ENCODE results near the gene NLK. TPM values are rescaled to one million over a fixed set of nuclear protein-coding genes. Genes with fewer than 3 reads are reported as not detected.

NLK gene
- total and polyA plus RNA-seq, 2 of the 13 experiments (the other 11 are each of a cell fraction or from before 2014, with no cell fraction given), result 13.4 to 14.6 TPM

DNA sequence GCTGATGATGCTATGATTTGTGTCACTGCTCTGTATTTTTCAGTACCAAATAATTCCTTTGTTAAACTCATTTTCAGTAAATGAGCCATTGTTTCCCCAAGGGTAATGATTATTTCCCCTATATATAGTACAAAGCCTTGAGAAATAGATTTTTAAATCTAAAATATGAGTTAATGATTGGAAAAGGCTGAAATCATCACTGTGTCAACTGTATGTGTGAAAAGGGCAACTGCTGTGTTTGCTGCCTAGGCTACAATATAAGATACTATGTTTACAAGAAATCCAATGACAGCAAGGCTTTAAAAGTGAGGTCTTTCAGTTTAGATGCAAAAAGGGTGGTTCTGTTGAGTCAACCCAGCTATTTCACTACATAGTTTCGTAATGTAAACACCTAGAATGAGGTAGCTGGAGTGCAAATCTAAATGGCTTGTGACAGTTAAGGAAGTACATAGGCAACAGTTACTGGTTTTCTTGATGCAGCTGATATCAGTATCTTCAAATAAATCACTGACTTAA is 15.3 kb downstream of the NLK start (continued):
- TF ChIP-seq, protein P1, sequence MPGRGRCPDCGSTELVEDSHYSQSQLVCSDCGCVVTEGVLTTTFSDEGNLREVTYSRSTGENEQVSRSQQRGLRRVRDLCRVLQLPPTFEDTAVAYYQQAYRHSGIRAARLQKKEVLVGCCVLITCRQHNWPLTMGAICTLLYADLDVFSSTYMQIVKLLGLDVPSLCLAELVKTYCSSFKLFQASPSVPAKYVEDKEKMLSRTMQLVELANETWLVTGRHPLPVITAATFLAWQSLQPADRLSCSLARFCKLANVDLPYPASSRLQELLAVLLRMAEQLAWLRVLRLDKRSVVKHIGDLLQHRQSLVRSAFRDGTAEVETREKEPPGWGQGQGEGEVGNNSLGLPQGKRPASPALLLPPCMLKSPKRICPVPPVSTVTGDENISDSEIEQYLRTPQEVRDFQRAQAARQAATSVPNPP (CRISPR knock-in tag; IDR thresholded peaks at IDR 0.05), result no peak
- no peak for TF ChIP-seq MAFG (CRISPR knock-in tag; IDR thresholded peaks at IDR 0.05)
- TF ChIP-seq ATF4 (CRISPR knock-in tag; IDR thresholded peaks at IDR 0.05), result peak in 1 of 2 experiments; percentile 63; a peak in 2 of 4 replicates
- no peak for TF ChIP-seq ZNF782 (CRISPR knock-in tag; IDR thresholded peaks at IDR 0.05; ENCODE audit: borderline replicate concordance)
- no peak for TF ChIP-seq ZNF788 (CRISPR knock-in tag; IDR thresholded peaks at IDR 0.05; ENCODE audit: borderline replicate concordance)
- 0 out of 2 replicates have a peak, but pooled peaks have one; percentile 23 for TF ChIP-seq RARA (CRISPR knock-in tag; IDR thresholded peaks at IDR 0.05)
- TF ChIP-seq RXRB (CRISPR knock-in tag; IDR thresholded peaks at IDR 0.05; ENCODE audit: borderline replicate concordance), result peak; percentile 14; the same call in 1 of the 2 replicates
- peak; percentile 47; the same call in 1 of the 2 replicates for TF ChIP-seq RFX1 (IDR thresholded peaks at IDR 0.05)
- TF ChIP-seq CEBPB (IDR thresholded peaks at IDR 0.05; ENCODE audit: borderline replicate concordance, low read depth, low read length), result peak; percentile 83
- 0 out of 2 replicates have a peak, but pooled peaks have one; percentile 17 for TF ChIP-seq FOXP1 (IDR thresholded peaks at IDR 0.05)
- TF ChIP-seq FOXP1 (CRISPR knock-in tag; IDR thresholded peaks at IDR 0.05), result peak; percentile 79
- 0 out of 2 replicates have a peak, but pooled peaks have one; percentile 17 for TF ChIP-seq FOXK2 (IDR thresholded peaks at IDR 0.05)
- TF ChIP-seq, protein P2, sequence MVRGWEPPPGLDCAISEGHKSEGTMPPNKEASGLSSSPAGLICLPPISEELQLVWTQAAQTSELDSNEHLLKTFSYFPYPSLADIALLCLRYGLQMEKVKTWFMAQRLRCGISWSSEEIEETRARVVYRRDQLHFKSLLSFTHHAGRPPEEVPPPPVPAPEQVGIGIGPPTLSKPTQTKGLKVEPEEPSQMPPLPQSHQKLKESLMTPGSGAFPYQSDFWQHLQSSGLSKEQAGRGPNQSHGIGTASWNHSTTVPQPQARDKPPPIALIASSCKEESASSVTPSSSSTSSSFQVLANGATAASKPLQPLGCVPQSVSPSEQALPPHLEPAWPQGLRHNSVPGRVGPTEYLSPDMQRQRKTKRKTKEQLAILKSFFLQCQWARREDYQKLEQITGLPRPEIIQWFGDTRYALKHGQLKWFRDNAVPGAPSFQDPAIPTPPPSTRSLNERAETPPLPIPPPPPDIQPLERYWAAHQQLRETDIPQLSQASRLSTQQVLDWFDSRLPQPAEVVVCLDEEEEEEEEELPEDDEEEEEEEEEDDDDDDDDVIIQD (CRISPR knock-in tag; IDR thresholded peaks at IDR 0.05; ENCODE audit: low read depth), result peak; percentile 61; the same call in 1 of the 2 replicates
- TF ChIP-seq FOXK1 (CRISPR knock-in tag; IDR thresholded peaks at IDR 0.05; ENCODE audit: borderline replicate concordance, low read depth), result peak; percentile 61; the same call in 1 of the 2 replicates
- peak; percentile 60; the same call in 1 of the 2 replicates for TF ChIP-seq FOSL2 (CRISPR knock-in tag; IDR thresholded peaks at IDR 0.05)
- TF ChIP-seq SOX5 (CRISPR knock-in tag; IDR thresholded peaks at IDR 0.05; ENCODE audit: borderline replicate concordance), result 0 out of 2 replicates have a peak, but pooled peaks have one; percentile 13
- no peak for TF ChIP-seq ZNF362 (CRISPR knock-in tag; IDR thresholded peaks at IDR 0.05; ENCODE audit: borderline replicate concordance)
- TF ChIP-seq POGZ (CRISPR knock-in tag; IDR thresholded peaks at IDR 0.05), result 0 out of 2 replicates have a peak, but pooled peaks have one; percentile 37
- TF ChIP-seq, protein P3, sequence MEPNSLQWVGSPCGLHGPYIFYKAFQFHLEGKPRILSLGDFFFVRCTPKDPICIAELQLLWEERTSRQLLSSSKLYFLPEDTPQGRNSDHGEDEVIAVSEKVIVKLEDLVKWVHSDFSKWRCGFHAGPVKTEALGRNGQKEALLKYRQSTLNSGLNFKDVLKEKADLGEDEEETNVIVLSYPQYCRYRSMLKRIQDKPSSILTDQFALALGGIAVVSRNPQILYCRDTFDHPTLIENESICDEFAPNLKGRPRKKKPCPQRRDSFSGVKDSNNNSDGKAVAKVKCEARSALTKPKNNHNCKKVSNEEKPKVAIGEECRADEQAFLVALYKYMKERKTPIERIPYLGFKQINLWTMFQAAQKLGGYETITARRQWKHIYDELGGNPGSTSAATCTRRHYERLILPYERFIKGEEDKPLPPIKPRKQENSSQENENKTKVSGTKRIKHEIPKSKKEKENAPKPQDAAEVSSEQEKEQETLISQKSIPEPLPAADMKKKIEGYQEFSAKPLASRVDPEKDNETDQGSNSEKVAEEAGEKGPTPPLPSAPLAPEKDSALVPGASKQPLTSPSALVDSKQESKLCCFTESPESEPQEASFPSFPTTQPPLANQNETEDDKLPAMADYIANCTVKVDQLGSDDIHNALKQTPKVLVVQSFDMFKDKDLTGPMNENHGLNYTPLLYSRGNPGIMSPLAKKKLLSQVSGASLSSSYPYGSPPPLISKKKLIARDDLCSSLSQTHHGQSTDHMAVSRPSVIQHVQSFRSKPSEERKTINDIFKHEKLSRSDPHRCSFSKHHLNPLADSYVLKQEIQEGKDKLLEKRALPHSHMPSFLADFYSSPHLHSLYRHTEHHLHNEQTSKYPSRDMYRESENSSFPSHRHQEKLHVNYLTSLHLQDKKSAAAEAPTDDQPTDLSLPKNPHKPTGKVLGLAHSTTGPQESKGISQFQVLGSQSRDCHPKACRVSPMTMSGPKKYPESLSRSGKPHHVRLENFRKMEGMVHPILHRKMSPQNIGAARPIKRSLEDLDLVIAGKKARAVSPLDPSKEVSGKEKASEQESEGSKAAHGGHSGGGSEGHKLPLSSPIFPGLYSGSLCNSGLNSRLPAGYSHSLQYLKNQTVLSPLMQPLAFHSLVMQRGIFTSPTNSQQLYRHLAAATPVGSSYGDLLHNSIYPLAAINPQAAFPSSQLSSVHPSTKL (CRISPR knock-in tag; IDR thresholded peaks at IDR 0.05), result peak; percentile 71; the same call in 1 of the 2 replicates
